SK-N-MC (cell line): ENCODE measurements around the gene SHANK2.

Experiments
- EZH2 ChIP-seq: fragments of 200-600 bp; sonication (generic); IDR thresholded peaks from one replicate; pipeline ENCODE4 v1.6.1; 2017; ENCODE audit warnings: antibody characterized with exemption
- POLR2AphosphoS5 ChIP-seq: IDR thresholded peaks from 2 replicates; pipeline ENCODE4 v1.6.1; 2012; ENCODE audit warnings: mild to moderate bottlenecking, low read depth, low read length, borderline replicate concordance

DNA sequence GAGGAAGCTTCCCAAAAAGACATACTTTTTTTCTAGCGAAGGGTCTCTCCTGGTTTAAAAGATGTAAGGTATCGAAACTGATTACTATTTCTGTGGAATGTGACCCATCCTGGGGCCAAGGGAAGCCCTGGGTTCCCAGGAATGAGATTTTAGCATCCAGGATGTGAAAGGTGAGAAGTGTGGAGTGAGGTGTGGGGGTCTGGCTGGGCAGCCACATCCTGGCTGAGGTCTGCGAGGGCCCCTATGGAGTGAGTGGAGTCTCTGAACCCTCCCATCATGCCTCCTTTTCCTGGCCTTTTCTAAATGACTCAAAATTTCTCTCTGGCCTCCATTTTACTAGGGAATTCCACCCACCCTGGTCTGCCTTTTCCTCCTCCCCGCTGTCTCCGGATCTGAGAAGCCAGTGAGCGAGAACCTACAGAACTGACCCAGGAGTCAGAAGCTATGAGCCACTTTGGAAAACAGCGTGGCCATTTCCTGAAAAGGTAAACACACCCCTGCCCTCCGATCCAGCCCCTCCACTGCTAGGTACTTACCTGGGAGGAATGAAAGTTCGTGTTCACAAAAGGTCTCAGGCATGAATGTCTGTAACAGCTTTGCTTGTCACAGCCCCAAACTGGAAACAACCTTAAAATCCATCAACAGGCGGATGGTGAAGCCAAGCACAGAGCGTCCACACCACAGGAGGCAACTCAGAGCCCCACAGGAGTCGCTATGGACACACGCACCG, 27.7 kb upstream of the SHANK2 start:
- TF ChIP-seq POLR2AphosphoS5, result no peak
- no peak for TF ChIP-seq EZH2
